Measurements from ENCODE around the gene OR10H5. TPM values are rescaled to one million over a fixed set of nuclear protein-coding genes. Genes with fewer than 3 reads are reported as not detected.
"Not testable (repeated sequence)": the region's sequence is repeated elsewhere in the genome, so short reads cannot be mapped to it uniquely, and the experiment has no call there.

Gene OR10H5
- total and polyA plus RNA-seq, 2 of the 13 experiments (the other 11 are each of a cell fraction or from before 2014, with no cell fraction given): not detected

DNA sequence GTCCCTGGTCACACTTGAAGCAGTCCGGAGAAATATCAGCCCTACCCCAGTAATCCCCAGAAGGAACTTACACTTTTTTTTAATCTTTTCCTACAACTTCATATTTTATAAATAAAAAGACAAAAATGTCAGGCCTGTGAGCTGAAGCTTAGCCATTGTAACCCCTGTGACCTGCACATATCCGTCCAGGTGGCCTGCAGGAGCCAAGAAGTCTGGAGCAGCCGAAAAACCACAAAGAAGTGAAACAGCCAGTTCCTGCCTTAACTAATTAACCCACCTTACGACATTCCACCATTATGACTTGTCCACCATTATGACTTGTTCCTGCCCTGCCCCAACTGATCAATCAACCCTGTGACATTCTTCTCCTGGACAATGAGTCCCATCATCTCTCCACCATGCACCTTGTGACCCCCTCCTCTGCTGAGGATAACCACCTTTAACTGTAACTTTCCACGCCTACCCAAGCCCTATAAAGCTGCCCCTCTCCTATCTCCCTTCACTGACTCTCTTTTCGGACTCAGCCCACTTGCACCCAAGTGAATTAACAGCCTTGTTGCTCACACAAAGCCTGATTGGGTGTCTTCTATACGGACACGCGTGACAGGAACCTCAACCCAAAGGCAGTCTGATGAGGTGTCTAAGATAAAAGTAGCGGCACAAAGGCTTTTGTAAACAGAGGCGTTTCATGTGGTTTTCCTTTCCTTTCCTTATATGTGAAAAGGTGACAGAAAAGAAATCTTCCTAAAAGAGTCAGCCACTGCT, 48.3 kb downstream of the OR10H5 start:
- CTCF ChIA-PET (ENCODE audit: low intra/inter-chr PET ratio, low total read pairs); in situ Hi-C loops (cut with HindIII; ENCODE audit: extremely low pct_ligation_motif_present, low pct_unique_long_range_greater_than_20kb): not testable (repeated sequence)

DNA sequence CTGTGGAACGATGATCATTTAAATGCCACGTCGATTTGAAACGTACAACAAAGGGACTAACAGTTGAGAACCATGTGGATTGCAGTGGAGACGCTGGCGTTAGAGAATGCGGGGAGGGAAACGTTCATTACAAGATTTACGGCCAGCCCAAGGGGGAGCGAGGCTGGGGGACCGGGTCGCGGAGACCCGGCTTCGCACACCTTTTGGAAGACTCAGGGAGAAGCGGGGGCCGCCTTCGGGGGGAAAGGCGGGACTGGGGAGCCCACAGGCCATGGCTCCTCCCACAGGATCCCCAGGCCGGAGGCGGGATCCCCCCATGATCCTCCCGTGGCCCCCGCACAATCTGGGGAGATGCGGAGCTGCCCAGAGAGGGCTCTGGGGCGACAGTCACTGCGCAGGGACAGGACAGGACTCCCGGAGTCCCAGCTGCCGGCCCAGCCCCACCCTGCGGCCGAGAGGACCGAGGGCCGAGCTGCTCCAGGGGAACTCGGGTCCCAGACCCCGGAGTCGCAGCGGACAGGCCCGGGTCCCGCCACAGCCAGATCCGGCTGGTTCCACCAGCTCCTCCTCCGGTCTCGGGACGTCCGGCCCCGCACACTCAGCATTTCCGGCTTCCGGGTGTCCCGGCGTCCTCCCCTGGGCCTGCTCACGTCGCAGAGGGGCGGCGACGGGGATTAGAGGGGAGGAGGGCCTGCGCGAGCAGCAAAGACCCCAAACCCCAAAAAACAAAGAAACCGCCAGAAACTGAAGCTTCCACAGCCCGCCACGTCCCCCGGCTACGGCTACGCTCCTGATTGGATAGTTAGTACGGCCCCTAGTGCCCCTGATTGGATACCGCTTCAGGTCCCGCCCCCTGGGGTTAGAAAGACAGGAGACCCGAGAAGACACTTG, 49.1 kb downstream of the OR10H5 start:
- 19% methylated on average over 33 of the region's 65 CpGs for WGBS (ENCODE audit: low lambda C conversion rate)
- Histone ChIP-seq H3K36me3 (replicated peaks in 1 of 2; ENCODE audit: control insufficient read depth in 1 of 2, insufficient read depth in 2 of 2, low read length in 2 of 2) (no peaks in the 10 kb centered on the region), H3K79me2 (ENCODE audit: insufficient read depth, low read length) (no peaks in the 10 kb centered on the region), H3K27ac (ENCODE audit: extremely low read length, insufficient read depth, low read length) (peak overlapping the region; percentile 85), H3K4me1 (ENCODE audit: insufficient read depth, low read length) (peaks cover 8% of the 10 kb centered on the region), H2AFZ (ENCODE audit: low read length) (no peak overlapping the region), H3K4me2 (ENCODE audit: low read depth, low read length) (peak overlapping the region; percentile 68), H3K4me3 (replicated peaks in 1 of 3; ENCODE audit: insufficient read depth in 1 of 3, low read depth in 2 of 3, low read length in 3 of 3) (peak overlapping the region; percentile 61 to 83 (median 78)), H3K27me3 (ENCODE audit: control insufficient read depth in 1 of 2, insufficient read depth in 2 of 2, low read length in 2 of 2) (peaks cover 0 to 2% of the 10 kb centered on the region in 2 experiments; a peak in 2 of 5 replicates), H3K9me3 (ENCODE audit: low read length) (no peaks in the 10 kb centered on the region), H4K20me1 (ENCODE audit: insufficient read depth, low read length) (no peaks in the 10 kb centered on the region), H3K9ac (ENCODE audit: insufficient read depth, low read depth, low read length) (peak overlapping the region; percentile 81)
- intact Hi-C loops (cut with micrococcal nuclease; ENCODE audit: unreplicated experiment) (no loop called here), in situ Hi-C loops (cut with HindIII; ENCODE audit: extremely low pct_ligation_motif_present, low pct_unique_long_range_greater_than_20kb) (no loop called here)
- TSS peak; percentile 88 for BruUV-seq (replicated peaks)
- POLR2A ChIA-PET: interaction anchor here (0.8 to 1.3 kb wide), 10 partner anchors 8 to 363 kb away, joined by 3 to 7 read pairs (median 4); partner anchors contain the start of genes CYP4F11, CYP4F12, CYP4F3 and FAM32A
- DNase-seq (ENCODE audit: low spot score): peak; percentile 94
- FAIRE-seq: peak; percentile 86
- CTCF ChIA-PET (ENCODE audit: low intra/inter-chr PET ratio, low total read pairs): no interaction called here
- ATAC-seq: peak; percentile 98
- TF ChIP-seq ZMYM4 (CRISPR knock-in tag; IDR thresholded peaks at IDR 0.05) (peak; percentile 75), ATAD3A (CRISPR knock-in tag; IDR thresholded peaks at IDR 0.05) (no peak), KMT2A (CRISPR knock-in tag; IDR thresholded peaks at IDR 0.05) (0 out of 2 replicates have a peak, but pooled peaks have one; percentile 26), ZNF235 (CRISPR knock-in tag; IDR thresholded peaks at IDR 0.05; ENCODE audit: borderline replicate concordance) (peak; percentile 88)
- TF ChIP-seq, protein P1, sequence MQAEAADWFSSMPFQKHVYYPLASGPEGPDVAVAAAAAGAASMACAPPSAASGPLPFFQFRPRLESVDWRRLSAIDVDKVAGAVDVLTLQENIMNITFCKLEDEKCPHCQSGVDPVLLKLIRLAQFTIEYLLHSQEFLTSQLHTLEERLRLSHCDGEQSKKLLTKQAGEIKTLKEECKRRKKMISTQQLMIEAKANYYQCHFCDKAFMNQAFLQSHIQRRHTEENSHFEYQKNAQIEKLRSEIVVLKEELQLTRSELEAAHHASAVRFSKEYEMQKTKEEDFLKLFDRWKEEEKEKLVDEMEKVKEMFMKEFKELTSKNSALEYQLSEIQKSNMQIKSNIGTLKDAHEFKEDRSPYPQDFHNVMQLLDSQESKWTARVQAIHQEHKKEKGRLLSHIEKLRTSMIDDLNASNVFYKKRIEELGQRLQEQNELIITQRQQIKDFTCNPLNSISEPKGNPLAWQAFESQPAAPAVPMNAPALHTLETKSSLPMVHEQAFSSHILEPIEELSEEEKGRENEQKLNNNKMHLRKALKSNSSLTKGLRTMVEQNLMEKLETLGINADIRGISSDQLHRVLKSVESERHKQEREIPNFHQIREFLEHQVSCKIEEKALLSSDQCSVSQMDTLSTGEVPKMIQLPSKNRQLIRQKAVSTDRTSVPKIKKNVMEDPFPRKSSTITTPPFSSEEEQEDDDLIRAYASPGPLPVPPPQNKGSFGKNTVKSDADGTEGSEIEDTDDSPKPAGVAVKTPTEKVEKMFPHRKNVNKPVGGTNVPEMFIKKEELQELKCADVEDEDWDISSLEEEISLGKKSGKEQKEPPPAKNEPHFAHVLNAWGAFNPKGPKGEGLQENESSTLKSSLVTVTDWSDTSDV (CRISPR knock-in tag; IDR thresholded peaks at IDR 0.05): no peak
- TF ChIP-seq, protein P2, sequence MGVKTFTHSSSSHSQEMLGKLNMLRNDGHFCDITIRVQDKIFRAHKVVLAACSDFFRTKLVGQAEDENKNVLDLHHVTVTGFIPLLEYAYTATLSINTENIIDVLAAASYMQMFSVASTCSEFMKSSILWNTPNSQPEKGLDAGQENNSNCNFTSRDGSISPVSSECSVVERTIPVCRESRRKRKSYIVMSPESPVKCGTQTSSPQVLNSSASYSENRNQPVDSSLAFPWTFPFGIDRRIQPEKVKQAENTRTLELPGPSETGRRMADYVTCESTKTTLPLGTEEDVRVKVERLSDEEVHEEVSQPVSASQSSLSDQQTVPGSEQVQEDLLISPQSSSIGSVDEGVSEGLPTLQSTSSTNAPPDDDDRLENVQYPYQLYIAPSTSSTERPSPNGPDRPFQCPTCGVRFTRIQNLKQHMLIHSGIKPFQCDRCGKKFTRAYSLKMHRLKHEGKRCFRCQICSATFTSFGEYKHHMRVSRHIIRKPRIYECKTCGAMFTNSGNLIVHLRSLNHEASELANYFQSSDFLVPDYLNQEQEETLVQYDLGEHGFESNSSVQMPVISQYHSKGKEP (CRISPR knock-in tag; IDR thresholded peaks at IDR 0.05): 0 out of 2 replicates have a peak, but pooled peaks have one; percentile 21

More for the DNA sequence above, 48.3 kb downstream of the OR10H5 start:
- H3K4me2 ChIP-seq (ENCODE audit: low read depth, low read length): peak overlapping the region; percentile 68
- DNase-seq (ENCODE audit: low spot score); H4K20me1 ChIP-seq (ENCODE audit: insufficient read depth, low read length); H3K9me3 ChIP-seq (ENCODE audit: low read length); H3K36me3 ChIP-seq (replicated peaks in 1 of 2; ENCODE audit: control insufficient read depth in 1 of 2, insufficient read depth in 2 of 2, low read length in 2 of 2); ATAC-seq; intact Hi-C loops (cut with micrococcal nuclease; ENCODE audit: unreplicated experiment); H2AFZ ChIP-seq (ENCODE audit: low read length); FAIRE-seq; H3K4me1 ChIP-seq (ENCODE audit: insufficient read depth, low read length); BruUV-seq (replicated peaks); H3K79me2 ChIP-seq (ENCODE audit: insufficient read depth, low read length); H3K27me3 ChIP-seq (ENCODE audit: control insufficient read depth in 1 of 2, insufficient read depth in 2 of 2, low read length in 2 of 2): not testable (repeated sequence)
- H3K27ac ChIP-seq (ENCODE audit: extremely low read length, insufficient read depth, low read length): peak overlapping the region; percentile 85
- 69% methylated on average over 11 of the region's 11 CpGs for WGBS (ENCODE audit: low lambda C conversion rate)
- POLR2A ChIA-PET: interaction anchor here (1.3 kb wide), 1 partner anchor 195 kb away, joined by 4 read pairs; the partner anchor contains the start of gene CYP4F3
- TF ChIP-seq, protein P3, sequence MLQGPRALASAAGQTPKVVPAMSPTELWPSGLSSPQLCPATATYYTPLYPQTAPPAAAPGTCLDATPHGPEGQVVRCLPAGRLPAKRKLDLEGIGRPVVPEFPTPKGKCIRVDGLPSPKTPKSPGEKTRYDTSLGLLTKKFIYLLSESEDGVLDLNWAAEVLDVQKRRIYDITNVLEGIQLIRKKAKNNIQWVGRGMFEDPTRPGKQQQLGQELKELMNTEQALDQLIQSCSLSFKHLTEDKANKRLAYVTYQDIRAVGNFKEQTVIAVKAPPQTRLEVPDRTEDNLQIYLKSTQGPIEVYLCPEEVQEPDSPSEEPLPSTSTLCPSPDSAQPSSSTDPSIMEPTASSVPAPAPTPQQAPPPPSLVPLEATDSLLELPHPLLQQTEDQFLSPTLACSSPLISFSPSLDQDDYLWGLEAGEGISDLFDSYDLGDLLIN (CRISPR knock-in tag; IDR thresholded peaks at IDR 0.05; ENCODE audit: borderline replicate concordance): 0 out of 2 replicates have a peak, but pooled peaks have one; percentile 20
- 0 out of 2 replicates have a peak, but pooled peaks have one; percentile 4 for TF ChIP-seq TCF7 (IDR thresholded peaks at IDR 0.05; ENCODE audit: low read depth)
- peak overlapping the region; percentile 61 to 83 (median 78) for H3K4me3 ChIP-seq (replicated peaks in 1 of 3; ENCODE audit: insufficient read depth in 1 of 3, low read depth in 2 of 3, low read length in 3 of 3)
- H3K9ac ChIP-seq (ENCODE audit: insufficient read depth, low read depth, low read length): peak overlapping the region; percentile 81
